GM23338 (cell line): ENCODE data around the gene SLC9A1. TPM values are rescaled to one million over a fixed set of nuclear protein-coding genes. Genes with fewer than 3 reads are reported as not detected.

Source experiments
- CREB1 ChIP-seq: fragments of 250-450 bp; sonication (Bioruptor Pico); IDR thresholded peaks from 2 replicates; pipeline ENCODE4 v1.5.0; 2020; ENCODE audit warnings: low read depth, mild to moderate bottlenecking, moderate library complexity
- ETS1 ChIP-seq: IDR thresholded peaks from 2 replicates; pipeline ENCODE4 v1.6.1; 2016; ENCODE audit warnings: antibody characterized with exemption
- EZH2 ChIP-seq: fragments of 200-600 bp; sonication (generic); IDR thresholded peaks from one replicate; pipeline ENCODE4 v1.8.0; 2017; ENCODE audit warnings: antibody characterized with exemption, mild to moderate bottlenecking, low read depth; ENCODE audit not compliant: unreplicated experiment
- EZH2phosphoT487 ChIP-seq: fragments of 200-600 bp; sonication (generic); IDR thresholded peaks from one replicate; pipeline ENCODE4 v1.8.1; 2018; ENCODE audit warnings: antibody characterized with exemption; ENCODE audit not compliant: unreplicated experiment
- JUNB ChIP-seq: IDR thresholded peaks from one replicate; pipeline ENCODE4 v1.6.1; 2016; ENCODE audit warnings: antibody characterized with exemption; ENCODE audit not compliant: unreplicated experiment
- NANOG ChIP-seq: IDR thresholded peaks from 2 replicates; pipeline ENCODE4 v1.6.1; 2016; ENCODE audit warnings: antibody characterized with exemption, borderline replicate concordance
- POLR2AphosphoS5 ChIP-seq: IDR thresholded peaks from 2 replicates; pipeline ENCODE4 v1.6.1; 2016; ENCODE audit warnings: antibody characterized with exemption, low read depth
- STAT1 ChIP-seq: IDR thresholded peaks from one replicate; pipeline ENCODE4 v1.6.1; 2016; ENCODE audit warnings: antibody characterized with exemption; ENCODE audit not compliant: unreplicated experiment
- ZNF114 ChIP-seq: fragments of 250-450 bp; sonication (Bioruptor Pico); IDR thresholded peaks from 2 replicates; pipeline ENCODE4 v1.5.0; 2020; ENCODE audit warnings: mild to moderate bottlenecking, moderate library complexity
- ZNF331 ChIP-seq: fragments of 250-450 bp; sonication (Bioruptor Pico); IDR thresholded peaks from 2 replicates; pipeline ENCODE4 v1.5.0; 2020; ENCODE audit warnings: low read depth, mild to moderate bottlenecking, moderate library complexity
- polyA plus RNA-seq: library from polyadenylated mRNA; unstranded; fragments of >200 nt; fragmentation: Nextera tagmentation; extraction: Ambion mirVana; gene quantifications from 2 replicates; pipeline ENCODE4 v1.2.1, GENCODE V29; 2016
- total RNA-seq: library from RNA; depleted of rRNA; stranded (reverse); fragments of >200 nt; shearing (Covaris generic); gene quantifications from 2 replicates; pipeline ENCODE4 v1.2.3, GENCODE V29; 2014
- TF ChIP-seq, protein P1 (sequence below): fragments of 250-450 bp; sonication (Bioruptor Pico); IDR thresholded peaks from 2 replicates; pipeline ENCODE4 v1.5.0; 2020; ENCODE audit warnings: mild to moderate bottlenecking, moderate library complexity
- TF ChIP-seq, protein P2 (sequence below): IDR thresholded peaks from one replicate; pipeline ENCODE4 v1.6.1; 2018; ENCODE audit warnings: antibody characterized with exemption; ENCODE audit not compliant: unreplicated experiment

Gene SLC9A1
- total and polyA plus RNA-seq, 2 experiments from 2014 or later: 10.4 to 22.3 TPM

GRCh38 chr1:27065999-27066630 is 88.8 kb downstream of the SLC9A1 start (continued):
- TF ChIP-seq, protein P1, sequence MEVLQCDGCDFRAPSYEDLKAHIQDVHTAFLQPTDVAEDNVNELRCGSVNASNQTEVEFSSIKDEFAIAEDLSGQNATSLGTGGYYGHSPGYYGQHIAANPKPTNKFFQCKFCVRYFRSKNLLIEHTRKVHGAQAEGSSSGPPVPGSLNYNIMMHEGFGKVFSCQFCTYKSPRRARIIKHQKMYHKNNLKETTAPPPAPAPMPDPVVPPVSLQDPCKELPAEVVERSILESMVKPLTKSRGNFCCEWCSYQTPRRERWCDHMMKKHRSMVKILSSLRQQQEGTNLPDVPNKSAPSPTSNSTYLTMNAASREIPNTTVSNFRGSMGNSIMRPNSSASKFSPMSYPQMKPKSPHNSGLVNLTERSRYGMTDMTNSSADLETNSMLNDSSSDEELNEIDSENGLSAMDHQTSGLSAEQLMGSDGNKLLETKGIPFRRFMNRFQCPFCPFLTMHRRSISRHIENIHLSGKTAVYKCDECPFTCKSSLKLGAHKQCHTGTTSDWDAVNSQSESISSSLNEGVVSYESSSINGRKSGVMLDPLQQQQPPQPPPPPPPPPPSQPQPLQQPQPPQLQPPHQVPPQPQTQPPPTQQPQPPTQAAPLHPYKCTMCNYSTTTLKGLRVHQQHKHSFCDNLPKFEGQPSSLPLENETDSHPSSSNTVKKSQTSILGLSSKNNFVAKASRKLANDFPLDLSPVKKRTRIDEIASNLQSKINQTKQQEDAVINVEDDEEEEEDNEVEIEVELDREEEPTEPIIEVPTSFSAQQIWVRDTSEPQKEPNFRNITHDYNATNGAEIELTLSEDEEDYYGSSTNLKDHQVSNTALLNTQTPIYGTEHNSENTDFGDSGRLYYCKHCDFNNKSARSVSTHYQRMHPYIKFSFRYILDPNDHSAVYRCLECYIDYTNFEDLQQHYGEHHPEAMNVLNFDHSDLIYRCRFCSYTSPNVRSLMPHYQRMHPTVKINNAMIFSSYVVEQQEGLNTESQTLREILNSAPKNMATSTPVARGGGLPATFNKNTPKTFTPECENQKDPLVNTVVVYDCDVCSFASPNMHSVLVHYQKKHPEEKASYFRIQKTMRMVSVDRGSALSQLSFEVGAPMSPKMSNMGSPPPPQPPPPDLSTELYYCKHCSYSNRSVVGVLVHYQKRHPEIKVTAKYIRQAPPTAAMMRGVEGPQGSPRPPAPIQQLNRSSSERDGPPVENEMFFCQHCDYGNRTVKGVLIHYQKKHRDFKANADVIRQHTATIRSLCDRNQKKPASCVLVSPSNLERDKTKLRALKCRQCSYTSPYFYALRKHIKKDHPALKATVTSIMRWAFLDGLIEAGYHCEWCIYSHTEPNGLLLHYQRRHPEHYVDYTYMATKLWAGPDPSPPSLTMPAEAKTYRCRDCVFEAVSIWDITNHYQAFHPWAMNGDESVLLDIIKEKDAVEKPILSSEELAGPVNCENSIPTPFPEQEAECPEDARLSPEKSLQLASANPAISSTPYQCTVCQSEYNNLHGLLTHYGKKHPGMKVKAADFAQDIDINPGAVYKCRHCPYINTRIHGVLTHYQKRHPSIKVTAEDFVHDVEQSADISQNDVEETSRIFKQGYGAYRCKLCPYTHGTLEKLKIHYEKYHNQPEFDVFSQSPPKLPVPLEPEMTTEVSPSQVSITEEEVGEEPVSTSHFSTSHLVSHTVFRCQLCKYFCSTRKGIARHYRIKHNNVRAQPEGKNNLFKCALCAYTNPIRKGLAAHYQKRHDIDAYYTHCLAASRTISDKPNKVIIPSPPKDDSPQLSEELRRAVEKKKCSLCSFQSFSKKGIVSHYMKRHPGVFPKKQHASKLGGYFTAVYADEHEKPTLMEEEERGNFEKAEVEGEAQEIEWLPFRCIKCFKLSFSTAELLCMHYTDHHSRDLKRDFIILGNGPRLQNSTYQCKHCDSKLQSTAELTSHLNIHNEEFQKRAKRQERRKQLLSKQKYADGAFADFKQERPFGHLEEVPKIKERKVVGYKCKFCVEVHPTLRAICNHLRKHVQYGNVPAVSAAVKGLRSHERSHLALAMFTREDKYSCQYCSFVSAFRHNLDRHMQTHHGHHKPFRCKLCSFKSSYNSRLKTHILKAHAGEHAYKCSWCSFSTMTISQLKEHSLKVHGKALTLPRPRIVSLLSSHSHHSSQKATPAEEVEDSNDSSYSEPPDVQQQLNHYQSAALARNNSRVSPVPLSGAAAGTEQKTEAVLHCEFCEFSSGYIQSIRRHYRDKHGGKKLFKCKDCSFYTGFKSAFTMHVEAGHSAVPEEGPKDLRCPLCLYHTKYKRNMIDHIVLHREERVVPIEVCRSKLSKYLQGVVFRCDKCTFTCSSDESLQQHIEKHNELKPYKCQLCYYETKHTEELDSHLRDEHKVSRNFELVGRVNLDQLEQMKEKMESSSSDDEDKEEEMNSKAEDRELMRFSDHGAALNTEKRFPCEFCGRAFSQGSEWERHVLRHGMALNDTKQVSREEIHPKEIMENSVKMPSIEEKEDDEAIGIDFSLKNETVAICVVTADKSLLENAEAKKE (CRISPR knock-in tag): no peak
- no peak for TF ChIP-seq JUNB
- TF ChIP-seq ZNF331: no peak
- TF ChIP-seq, protein P2, sequence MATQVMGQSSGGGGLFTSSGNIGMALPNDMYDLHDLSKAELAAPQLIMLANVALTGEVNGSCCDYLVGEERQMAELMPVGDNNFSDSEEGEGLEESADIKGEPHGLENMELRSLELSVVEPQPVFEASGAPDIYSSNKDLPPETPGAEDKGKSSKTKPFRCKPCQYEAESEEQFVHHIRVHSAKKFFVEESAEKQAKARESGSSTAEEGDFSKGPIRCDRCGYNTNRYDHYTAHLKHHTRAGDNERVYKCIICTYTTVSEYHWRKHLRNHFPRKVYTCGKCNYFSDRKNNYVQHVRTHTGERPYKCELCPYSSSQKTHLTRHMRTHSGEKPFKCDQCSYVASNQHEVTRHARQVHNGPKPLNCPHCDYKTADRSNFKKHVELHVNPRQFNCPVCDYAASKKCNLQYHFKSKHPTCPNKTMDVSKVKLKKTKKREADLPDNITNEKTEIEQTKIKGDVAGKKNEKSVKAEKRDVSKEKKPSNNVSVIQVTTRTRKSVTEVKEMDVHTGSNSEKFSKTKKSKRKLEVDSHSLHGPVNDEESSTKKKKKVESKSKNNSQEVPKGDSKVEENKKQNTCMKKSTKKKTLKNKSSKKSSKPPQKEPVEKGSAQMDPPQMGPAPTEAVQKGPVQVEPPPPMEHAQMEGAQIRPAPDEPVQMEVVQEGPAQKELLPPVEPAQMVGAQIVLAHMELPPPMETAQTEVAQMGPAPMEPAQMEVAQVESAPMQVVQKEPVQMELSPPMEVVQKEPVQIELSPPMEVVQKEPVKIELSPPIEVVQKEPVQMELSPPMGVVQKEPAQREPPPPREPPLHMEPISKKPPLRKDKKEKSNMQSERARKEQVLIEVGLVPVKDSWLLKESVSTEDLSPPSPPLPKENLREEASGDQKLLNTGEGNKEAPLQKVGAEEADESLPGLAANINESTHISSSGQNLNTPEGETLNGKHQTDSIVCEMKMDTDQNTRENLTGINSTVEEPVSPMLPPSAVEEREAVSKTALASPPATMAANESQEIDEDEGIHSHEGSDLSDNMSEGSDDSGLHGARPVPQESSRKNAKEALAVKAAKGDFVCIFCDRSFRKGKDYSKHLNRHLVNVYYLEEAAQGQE: no peak
- no peak for TF ChIP-seq NANOG
- no peak for TF ChIP-seq ZNF114
- TF ChIP-seq ETS1: no peak
- TF ChIP-seq POLR2AphosphoS5: no peak
- no peak for TF ChIP-seq STAT1
- TF ChIP-seq EZH2: no peak
- no peak for TF ChIP-seq EZH2phosphoT487
- TF ChIP-seq CREB1: no peak
